Retina (tissue), 1 donor: ENCODE results near the gene PRDX5.

Experiments used
- DNase-seq: peaks from one replicate; pipeline ENCODE4 v3.0.0-alpha.2; 2016

The PRDX5 gene

GRCh38 chr11:64367931-64368672 lies 50.2 kb downstream of the PRDX5 start:
- DNase-seq, result no peak

- DNase-seq, result no peak
Measured at GRCh38 chr11:64368673-64369074, 50.8 kb downstream of the PRDX5 start.

GRCh38 chr11:64369440-64370421 lies 51.8 kb downstream of the PRDX5 start:
- no peak for DNase-seq

- no peak for DNase-seq
Measured at GRCh38 chr11:64371201-64371600, 53.3 kb downstream of the PRDX5 start.
